ENCODE results near the gene ADAMTSL5. TPM values are rescaled to one million over a fixed set of nuclear protein-coding genes. Genes with fewer than 3 reads are reported as not detected.

Gene ADAMTSL5
- total and polyA plus RNA-seq, 2 of the 13 experiments (the other 11 are each of a cell fraction or from before 2014, with no cell fraction given) = 0.60 to 2.7 TPM

DNA sequence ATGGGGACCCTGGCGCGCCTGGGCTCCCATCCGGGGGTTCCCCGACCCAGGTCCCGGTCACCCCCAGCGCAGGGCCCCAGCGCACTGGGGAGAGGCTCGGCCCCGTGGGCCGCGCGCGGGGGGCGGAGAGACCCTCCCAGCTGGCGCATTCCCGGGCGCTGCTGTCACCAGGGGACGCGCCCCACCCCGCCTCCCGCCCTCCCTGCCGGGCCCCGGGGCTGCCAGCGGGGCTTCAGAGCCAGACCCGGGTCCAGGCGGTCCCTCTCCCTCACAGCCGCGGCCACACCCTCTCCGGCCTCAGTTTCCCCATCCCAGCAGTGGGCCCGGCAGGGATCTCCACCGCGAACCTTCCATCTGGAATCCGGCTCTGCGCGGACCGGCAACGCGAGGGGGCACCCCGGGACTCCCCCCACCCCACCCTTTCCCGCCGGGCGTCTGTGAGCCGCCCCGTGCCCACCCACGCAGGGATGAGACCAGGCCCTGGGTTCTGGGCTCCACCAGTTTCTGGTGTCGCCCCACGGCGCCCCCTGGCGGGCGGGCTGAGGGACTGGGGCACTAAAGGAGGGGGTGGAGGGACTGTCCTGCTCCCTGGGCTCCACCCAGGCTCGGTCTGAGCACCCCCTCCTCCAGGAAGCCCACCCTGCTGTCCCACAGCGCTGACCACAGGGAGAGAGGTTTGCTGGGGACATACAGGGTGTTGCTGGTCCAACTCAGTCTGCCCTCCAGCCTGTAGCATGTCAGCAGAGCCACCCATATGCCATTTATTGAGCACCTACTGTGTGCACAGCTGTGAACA is 878 bp upstream of the ADAMTSL5 start (continued):
- TF ChIP-seq HNRNPK (IDR thresholded peaks at IDR 0.05; ENCODE audit: low read depth, low read length, poor library complexity, severe bottlenecking) = peak; percentile 55
- TF ChIP-seq ZBTB8A (CRISPR knock-in tag; IDR thresholded peaks at IDR 0.05; ENCODE audit: borderline replicate concordance, low read depth) = no peak
- TF ChIP-seq ZMYM2 (CRISPR knock-in tag; IDR thresholded peaks at IDR 0.05) = peak; percentile 86; the same call in 1 of the 2 replicates
- no peak for TF ChIP-seq ZMAT3 (CRISPR knock-in tag; conservative IDR thresholded peaks at IDR 0.05)
- TF ChIP-seq, protein P1, sequence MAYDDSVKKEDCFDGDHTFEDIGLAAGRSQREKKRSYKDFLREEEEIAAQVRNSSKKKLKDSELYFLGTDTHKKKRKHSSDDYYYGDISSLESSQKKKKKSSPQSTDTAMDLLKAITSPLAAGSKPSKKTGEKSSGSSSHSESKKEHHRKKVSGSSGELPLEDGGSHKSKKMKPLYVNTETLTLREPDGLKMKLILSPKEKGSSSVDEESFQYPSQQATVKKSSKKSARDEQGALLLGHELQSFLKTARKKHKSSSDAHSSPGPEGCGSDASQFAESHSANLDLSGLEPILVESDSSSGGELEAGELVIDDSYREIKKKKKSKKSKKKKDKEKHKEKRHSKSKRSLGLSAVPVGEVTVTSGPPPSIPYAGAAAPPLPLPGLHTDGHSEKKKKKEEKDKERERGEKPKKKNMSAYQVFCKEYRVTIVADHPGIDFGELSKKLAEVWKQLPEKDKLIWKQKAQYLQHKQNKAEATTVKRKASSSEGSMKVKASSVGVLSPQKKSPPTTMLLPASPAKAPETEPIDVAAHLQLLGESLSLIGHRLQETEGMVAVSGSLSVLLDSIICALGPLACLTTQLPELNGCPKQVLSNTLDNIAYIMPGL (CRISPR knock-in tag; IDR thresholded peaks at IDR 0.05; ENCODE audit: borderline replicate concordance in 1 of 2, low read depth in 1 of 2) = 0 out of 4 replicates have a peak, but pooled peaks of 1 of the 2 experiments have one; percentile 32
- TF ChIP-seq KLF6 (CRISPR knock-in tag; IDR thresholded peaks at IDR 0.05) = no peak
- TF ChIP-seq ZKSCAN1 (IDR thresholded peaks at IDR 0.05; ENCODE audit: low read length) = peak; percentile 76
- no peak for TF ChIP-seq LCORL (IDR thresholded peaks at IDR 0.05)
- TF ChIP-seq LCORL (CRISPR knock-in tag; IDR thresholded peaks at IDR 0.05) = peak; percentile 54; the same call in 1 of the 2 replicates
- TF ChIP-seq, protein P2, sequence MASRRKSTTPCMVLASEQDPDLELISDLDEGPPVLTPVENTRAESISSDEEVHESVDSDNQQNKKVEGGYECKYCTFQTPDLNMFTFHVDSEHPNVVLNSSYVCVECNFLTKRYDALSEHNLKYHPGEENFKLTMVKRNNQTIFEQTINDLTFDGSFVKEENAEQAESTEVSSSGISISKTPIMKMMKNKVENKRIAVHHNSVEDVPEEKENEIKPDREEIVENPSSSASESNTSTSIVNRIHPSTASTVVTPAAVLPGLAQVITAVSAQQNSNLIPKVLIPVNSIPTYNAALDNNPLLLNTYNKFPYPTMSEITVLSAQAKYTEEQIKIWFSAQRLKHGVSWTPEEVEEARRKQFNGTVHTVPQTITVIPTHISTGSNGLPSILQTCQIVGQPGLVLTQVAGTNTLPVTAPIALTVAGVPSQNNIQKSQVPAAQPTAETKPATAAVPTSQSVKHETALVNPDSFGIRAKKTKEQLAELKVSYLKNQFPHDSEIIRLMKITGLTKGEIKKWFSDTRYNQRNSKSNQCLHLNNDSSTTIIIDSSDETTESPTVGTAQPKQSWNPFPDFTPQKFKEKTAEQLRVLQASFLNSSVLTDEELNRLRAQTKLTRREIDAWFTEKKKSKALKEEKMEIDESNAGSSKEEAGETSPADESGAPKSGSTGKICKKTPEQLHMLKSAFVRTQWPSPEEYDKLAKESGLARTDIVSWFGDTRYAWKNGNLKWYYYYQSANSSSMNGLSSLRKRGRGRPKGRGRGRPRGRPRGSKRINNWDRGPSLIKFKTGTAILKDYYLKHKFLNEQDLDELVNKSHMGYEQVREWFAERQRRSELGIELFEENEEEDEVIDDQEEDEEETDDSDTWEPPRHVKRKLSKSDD (CRISPR knock-in tag; IDR thresholded peaks at IDR 0.05; ENCODE audit: low read depth) = no peak
- TF ChIP-seq, protein P3, sequence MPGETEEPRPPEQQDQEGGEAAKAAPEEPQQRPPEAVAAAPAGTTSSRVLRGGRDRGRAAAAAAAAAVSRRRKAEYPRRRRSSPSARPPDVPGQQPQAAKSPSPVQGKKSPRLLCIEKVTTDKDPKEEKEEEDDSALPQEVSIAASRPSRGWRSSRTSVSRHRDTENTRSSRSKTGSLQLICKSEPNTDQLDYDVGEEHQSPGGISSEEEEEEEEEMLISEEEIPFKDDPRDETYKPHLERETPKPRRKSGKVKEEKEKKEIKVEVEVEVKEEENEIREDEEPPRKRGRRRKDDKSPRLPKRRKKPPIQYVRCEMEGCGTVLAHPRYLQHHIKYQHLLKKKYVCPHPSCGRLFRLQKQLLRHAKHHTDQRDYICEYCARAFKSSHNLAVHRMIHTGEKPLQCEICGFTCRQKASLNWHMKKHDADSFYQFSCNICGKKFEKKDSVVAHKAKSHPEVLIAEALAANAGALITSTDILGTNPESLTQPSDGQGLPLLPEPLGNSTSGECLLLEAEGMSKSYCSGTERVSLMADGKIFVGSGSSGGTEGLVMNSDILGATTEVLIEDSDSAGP (CRISPR knock-in tag; IDR thresholded peaks at IDR 0.05; ENCODE audit: borderline replicate concordance) = peak; percentile 16; the same call in 1 of the 2 replicates
- TF ChIP-seq STAG1 (CRISPR knock-in tag; IDR thresholded peaks at IDR 0.05) = peak; percentile 49
- peak; percentile 11; the same call in 1 of the 2 replicates for TF ChIP-seq SIN3A (IDR thresholded peaks at IDR 0.05; ENCODE audit: borderline replicate concordance, low read depth, low read length)
- TF ChIP-seq, protein P4, sequence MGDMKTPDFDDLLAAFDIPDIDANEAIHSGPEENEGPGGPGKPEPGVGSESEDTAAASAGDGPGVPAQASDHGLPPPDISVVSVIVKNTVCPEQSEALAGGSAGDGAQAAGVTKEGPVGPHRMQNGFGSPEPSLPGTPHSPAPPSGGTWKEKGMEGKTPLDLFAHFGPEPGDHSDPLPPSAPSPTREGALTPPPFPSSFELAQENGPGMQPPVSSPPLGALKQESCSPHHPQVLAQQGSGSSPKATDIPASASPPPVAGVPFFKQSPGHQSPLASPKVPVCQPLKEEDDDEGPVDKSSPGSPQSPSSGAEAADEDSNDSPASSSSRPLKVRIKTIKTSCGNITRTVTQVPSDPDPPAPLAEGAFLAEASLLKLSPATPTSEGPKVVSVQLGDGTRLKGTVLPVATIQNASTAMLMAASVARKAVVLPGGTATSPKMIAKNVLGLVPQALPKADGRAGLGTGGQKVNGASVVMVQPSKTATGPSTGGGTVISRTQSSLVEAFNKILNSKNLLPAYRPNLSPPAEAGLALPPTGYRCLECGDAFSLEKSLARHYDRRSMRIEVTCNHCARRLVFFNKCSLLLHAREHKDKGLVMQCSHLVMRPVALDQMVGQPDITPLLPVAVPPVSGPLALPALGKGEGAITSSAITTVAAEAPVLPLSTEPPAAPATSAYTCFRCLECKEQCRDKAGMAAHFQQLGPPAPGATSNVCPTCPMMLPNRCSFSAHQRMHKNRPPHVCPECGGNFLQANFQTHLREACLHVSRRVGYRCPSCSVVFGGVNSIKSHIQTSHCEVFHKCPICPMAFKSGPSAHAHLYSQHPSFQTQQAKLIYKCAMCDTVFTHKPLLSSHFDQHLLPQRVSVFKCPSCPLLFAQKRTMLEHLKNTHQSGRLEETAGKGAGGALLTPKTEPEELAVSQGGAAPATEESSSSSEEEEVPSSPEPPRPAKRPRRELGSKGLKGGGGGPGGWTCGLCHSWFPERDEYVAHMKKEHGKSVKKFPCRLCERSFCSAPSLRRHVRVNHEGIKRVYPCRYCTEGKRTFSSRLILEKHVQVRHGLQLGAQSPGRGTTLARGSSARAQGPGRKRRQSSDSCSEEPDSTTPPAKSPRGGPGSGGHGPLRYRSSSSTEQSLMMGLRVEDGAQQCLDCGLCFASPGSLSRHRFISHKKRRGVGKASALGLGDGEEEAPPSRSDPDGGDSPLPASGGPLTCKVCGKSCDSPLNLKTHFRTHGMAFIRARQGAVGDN (CRISPR knock-in tag; IDR thresholded peaks at IDR 0.05) = peak; percentile 10; the same call in 1 of the 2 replicates
- TF ChIP-seq MAZ (IDR thresholded peaks at IDR 0.05; ENCODE audit: borderline replicate concordance, low read depth, low read length) = peak; percentile 34; the same call in 1 of the 2 replicates
- 0 out of 2 replicates have a peak, but pooled peaks have one; percentile 28 for TF ChIP-seq MAZ (CRISPR knock-in tag; IDR thresholded peaks at IDR 0.05; ENCODE audit: low read depth)
- peak; percentile 21 for TF ChIP-seq XRCC5 (optimal IDR thresholded peaks at IDR 0.05; ENCODE audit: low read length)

All from HepG2 (cell line).